SKM-1 (cell line): Measurements from ENCODE around the gene SLC36A2.
"Not testable (repeated sequence)": the region's sequence is repeated elsewhere in the genome, so short reads cannot be mapped to it uniquely, and the experiment has no call there.

Experiments
- DNase-seq: peaks from one replicate; lab custom pipeline; 2025; ENCODE audit not compliant: unreplicated experiment; lab: John Stamatoyannopoulos, UW

The SLC36A2 gene

GRCh38 chr5:151327585-151327984 is 19.8 kb downstream of the SLC36A2 start:
- no peak for DNase-seq

GRCh38 chr5:151326266-151326665 is 21.1 kb downstream of the SLC36A2 start:
- DNase-seq: no peak

GRCh38 chr5:151320481-151320880 is 26.9 kb downstream of the SLC36A2 start:
- no peak for DNase-seq

- DNase-seq: no peak
These were observed 28.3 kb downstream of the SLC36A2 start for GRCh38 chr5:151318850-151319732.

- no peak for DNase-seq
These were observed 29.5 kb downstream of the SLC36A2 start for GRCh38 chr5:151317871-151318270.

GRCh38 chr5:151315998-151316597 is 31.3 kb downstream of the SLC36A2 start:
- peak; percentile 17 for DNase-seq

GRCh38 chr5:151313357-151313756 is 34.0 kb downstream of the SLC36A2 start:
- no peak for DNase-seq

GRCh38 chr5:151312756-151313324 is 34.5 kb downstream of the SLC36A2 start:
- no peak for DNase-seq

- no peak for DNase-seq
These were observed 36.4 kb downstream of the SLC36A2 start for GRCh38 chr5:151310932-151311331.

GRCh38 chr5:151309821-151310220 is 37.5 kb downstream of the SLC36A2 start:
- not testable (repeated sequence) for DNase-seq

- not testable (repeated sequence) for DNase-seq
These were observed 38.1 kb downstream of the SLC36A2 start for GRCh38 chr5:151309266-151309665.

- DNase-seq: no peak
These were observed 43.7 kb downstream of the SLC36A2 start, which contains the start of gene SLC36A3 for GRCh38 chr5:151303666-151304065. Gene SLC36A3, minus strand, starts transcription at chr5:151303766. Its CDS starts 412 bp downstream, at chr5:151303354.

- peak; percentile 44 for DNase-seq
These were observed 49.1 kb downstream of the SLC36A2 start for GRCh38 chr5:151298063-151298855.

- DNase-seq: no peak
These were observed 50.4 kb downstream of the SLC36A2 start for GRCh38 chr5:151296974-151297373.

GRCh38 chr5:151296478-151296830 is 50.9 kb downstream of the SLC36A2 start:
- no peak for DNase-seq

GRCh38 chr5:151295791-151296477 is 51.4 kb downstream of the SLC36A2 start:
- peak; percentile 63 for DNase-seq

GRCh38 chr5:151295138-151295537 is 52.2 kb downstream of the SLC36A2 start:
- DNase-seq: peak; percentile 35

- DNase-seq: no peak
These were observed 53.7 kb downstream of the SLC36A2 start for GRCh38 chr5:151293624-151294023.

GRCh38 chr5:151288180-151288579 is 59.2 kb downstream of the SLC36A2 start:
- DNase-seq: no peak

- no peak for DNase-seq
These were observed 61.1 kb downstream of the SLC36A2 start for GRCh38 chr5:151286246-151286645.

- DNase-seq: no peak
These were observed 61.7 kb downstream of the SLC36A2 start for GRCh38 chr5:151285683-151286082.
